Stimulated activated effector memory CD8-positive, alpha-beta T cell treated with anti-CD3 and anti-CD28 coated beads, Interleukin-12 subunit alpha, Interleukin-12 subunit beta, amount 100 ng/mL, for 72 hours (primary cell): ENCODE measurements around the gene ADNP2.

Experiments used
- ATAC-seq: fragments of 150-1000 bp; cut with Tn5 transposase; 2 replicates; pipeline ENCODE4 v1.10.0; 2021
- DNase-seq, 2 donors: peaks; one replicate each; pipeline ENCODE4 v3.0.0; 2021 to 2022; ENCODE audit warnings: low spot score in 2 of 2
- H3K27ac Mint-ChIP-seq: one replicate; pipeline ENCODE4 v1.8.0; 2022; ENCODE audit warnings: mild to moderate bottlenecking, mixed read lengths
- H3K36me3 Mint-ChIP-seq: one replicate; pipeline ENCODE4 v1.8.0; 2022; ENCODE audit warnings: mild to moderate bottlenecking, mixed read lengths
- H3K4me1 Mint-ChIP-seq: one replicate; pipeline ENCODE4 v1.8.0; 2022; ENCODE audit warnings: mixed read lengths
- H3K4me3 Mint-ChIP-seq: one replicate; pipeline ENCODE4 v1.8.0; 2022; ENCODE audit warnings: mild to moderate bottlenecking, mixed read lengths
- H3K9me3 Mint-ChIP-seq: one replicate; pipeline ENCODE4 v1.8.0; 2022; ENCODE audit warnings: mixed read lengths

Gene ADNP2

GRCh38 chr18:80168346-80168745, 59.3 kb downstream of the ADNP2 start:
- H3K4me1 Mint-ChIP-seq: peaks cover 12% of the 10 kb centered on the region
- ATAC-seq (no peak), DNase-seq (no peak)
- H3K9me3 Mint-ChIP-seq: peaks cover 11% of the 10 kb centered on the region
- H3K36me3 Mint-ChIP-seq: no peaks in the 10 kb centered on the region
- no peak overlapping the region for H3K27ac Mint-ChIP-seq
- H3K4me3 Mint-ChIP-seq: no peak overlapping the region

- Mint-ChIP-seq H3K36me3 (no peaks in the 10 kb centered on the region), H3K27ac (no peak overlapping the region), H3K4me1 (peaks cover 12% of the 10 kb centered on the region), H3K9me3 (peaks cover 11% of the 10 kb centered on the region), H3K4me3 (no peak overlapping the region)
- ATAC-seq (no peak), DNase-seq (no peak)
Observed at GRCh38 chr18:80168982-80169381, 59.9 kb downstream of the ADNP2 start.

GRCh38 chr18:80169607-80170006, 60.5 kb downstream of the ADNP2 start:
- DNase-seq (no peak), ATAC-seq (no peak)
- Mint-ChIP-seq H3K4me1 (peaks cover 12% of the 10 kb centered on the region), H3K36me3 (no peaks in the 10 kb centered on the region), H3K27ac (no peak overlapping the region), H3K4me3 (no peak overlapping the region), H3K9me3 (peaks cover 6% of the 10 kb centered on the region)

- peaks cover 19% of the 10 kb centered on the region for H3K4me1 Mint-ChIP-seq
- ATAC-seq (no peak), DNase-seq (no peak)
- no peak overlapping the region for H3K4me3 Mint-ChIP-seq
- H3K9me3 Mint-ChIP-seq: no peaks in the 10 kb centered on the region
- H3K36me3 Mint-ChIP-seq: no peaks in the 10 kb centered on the region
- H3K27ac Mint-ChIP-seq: no peak overlapping the region
Observed at GRCh38 chr18:80170395-80171053, 61.5 kb downstream of the ADNP2 start.

- ATAC-seq (no peak), DNase-seq (peak; percentile 51 to 84)
- peak overlapping the region; percentile 3 for H3K4me3 Mint-ChIP-seq
- H3K36me3 Mint-ChIP-seq: no peaks in the 10 kb centered on the region
- no peak overlapping the region for H3K27ac Mint-ChIP-seq
- no peaks in the 10 kb centered on the region for H3K9me3 Mint-ChIP-seq
- peaks cover 26% of the 10 kb centered on the region for H3K4me1 Mint-ChIP-seq
Observed at GRCh38 chr18:80171054-80171872, 62.2 kb downstream of the ADNP2 start.

GRCh38 chr18:80172056-80172455, 63.0 kb downstream of the ADNP2 start:
- H3K4me3 Mint-ChIP-seq: peak overlapping the region; percentile 3
- peaks cover 2% of the 10 kb centered on the region for H3K36me3 Mint-ChIP-seq
- H3K4me1 Mint-ChIP-seq: peaks cover 34% of the 10 kb centered on the region
- no peak overlapping the region for H3K27ac Mint-ChIP-seq
- no peak for DNase-seq
- ATAC-seq: peak; percentile 67
- H3K9me3 Mint-ChIP-seq: no peaks in the 10 kb centered on the region

- Mint-ChIP-seq H3K4me1 (peaks cover 40% of the 10 kb centered on the region), H3K4me3 (no peak overlapping the region), H3K9me3 (no peaks in the 10 kb centered on the region), H3K27ac (no peak overlapping the region), H3K36me3 (peaks cover 4% of the 10 kb centered on the region)
- DNase-seq (no peak), ATAC-seq (no peak)
Observed at GRCh38 chr18:80173060-80173459, 64.0 kb downstream of the ADNP2 start.

- peak overlapping the region; percentile 56 for H3K4me3 Mint-ChIP-seq
- peak; percentile 95 for ATAC-seq
- no peaks in the 10 kb centered on the region for H3K9me3 Mint-ChIP-seq
- peak overlapping the region; percentile 76 for H3K27ac Mint-ChIP-seq
- peak; percentile 30 to 72 for DNase-seq
- peaks cover 4% of the 10 kb centered on the region for H3K36me3 Mint-ChIP-seq
- peaks cover 56% of the 10 kb centered on the region for H3K4me1 Mint-ChIP-seq
Observed at GRCh38 chr18:80175451-80176204, 66.6 kb downstream of the ADNP2 start.

- no peaks in the 10 kb centered on the region for H3K9me3 Mint-ChIP-seq
- H3K4me1 Mint-ChIP-seq: peaks cover 50% of the 10 kb centered on the region
- peaks cover 4% of the 10 kb centered on the region for H3K36me3 Mint-ChIP-seq
- H3K27ac Mint-ChIP-seq: peak overlapping the region; percentile 76
- no peak overlapping the region for H3K4me3 Mint-ChIP-seq
- ATAC-seq (no peak), DNase-seq (no peak)
Observed at GRCh38 chr18:80176334-80177073, 67.4 kb downstream of the ADNP2 start.

- ATAC-seq: no peak
- H3K4me1 Mint-ChIP-seq: peaks cover 45% of the 10 kb centered on the region
- peaks cover 4% of the 10 kb centered on the region for H3K36me3 Mint-ChIP-seq
- H3K9me3 Mint-ChIP-seq: no peaks in the 10 kb centered on the region
- no peak for DNase-seq
- H3K4me3 Mint-ChIP-seq: no peak overlapping the region
- H3K27ac Mint-ChIP-seq: no peak overlapping the region
Observed at GRCh38 chr18:80177128-80177527, 68.1 kb downstream of the ADNP2 start.

- Mint-ChIP-seq H3K9me3 (no peaks in the 10 kb centered on the region), H3K4me1 (peaks cover 45% of the 10 kb centered on the region), H3K36me3 (peaks cover 4% of the 10 kb centered on the region), H3K4me3 (no peak overlapping the region), H3K27ac (no peak overlapping the region)
- no peak for ATAC-seq
- DNase-seq: no peak
Observed at GRCh38 chr18:80178935-80179818, 70.1 kb downstream of the ADNP2 start.

GRCh38 chr18:80179857-80180558, 70.9 kb downstream of the ADNP2 start:
- no peaks in the 10 kb centered on the region for H3K9me3 Mint-ChIP-seq

GRCh38 chr18:80180778-80181564, 71.9 kb downstream of the ADNP2 start:
- H3K27ac Mint-ChIP-seq: no peak overlapping the region
- H3K9me3 Mint-ChIP-seq: no peaks in the 10 kb centered on the region
- H3K4me1 Mint-ChIP-seq: peaks cover 33% of the 10 kb centered on the region
- no peak for DNase-seq
- H3K4me3 Mint-ChIP-seq: no peak overlapping the region
- no peak for ATAC-seq
- H3K36me3 Mint-ChIP-seq: peaks cover 4% of the 10 kb centered on the region

More at GRCh38 chr18:80179857-80180558, 70.9 kb downstream of the ADNP2 start:
- DNase-seq (no peak), ATAC-seq (no peak)
- Mint-ChIP-seq H3K27ac (no peak overlapping the region), H3K4me1 (peaks cover 43% of the 10 kb centered on the region), H3K4me3 (no peak overlapping the region), H3K36me3 (peaks cover 4% of the 10 kb centered on the region)
